Measurements from ENCODE around the gene METTL1. TPM values are rescaled to one million over a fixed set of nuclear protein-coding genes. Genes with fewer than 3 reads are reported as not detected.

The METTL1 gene
- total and polyA plus RNA-seq, 9 of the 15 experiments (the other 6 are each of a cell fraction or from before 2014, with no cell fraction given) = 12.6 to 65.9 (median 39.2) TPM

GRCh38 chr12:57744777-57745484, 27.0 kb downstream of the METTL1 start, which contains the start of gene TSPAN31 (continued):
- peak in 1 of 2 experiments; percentile 75; a peak in 1 of 4 replicates for TF ChIP-seq ZNF639 (CRISPR knock-in tag; conservative IDR thresholded peaks at IDR 0.05 in 1 of 2, IDR thresholded peaks at IDR 0.05 in 1 of 2)
- TF ChIP-seq TAF9B (IDR thresholded peaks at IDR 0.05; ENCODE audit: partially characterized antibody) = no peak
- no peak for TF ChIP-seq ARHGAP35 (IDR thresholded peaks at IDR 0.05; ENCODE audit: partially characterized antibody)
- TF ChIP-seq ZBTB7A (IDR thresholded peaks at IDR 0.05; ENCODE audit: borderline replicate concordance, control insufficient read depth, low read depth, low read length) = peak; percentile 62
- peak; percentile 88; the same call in 1 of the 2 replicates for TF ChIP-seq PHTF2 (CRISPR knock-in tag; IDR thresholded peaks at IDR 0.05)
- TF ChIP-seq CBX2 (IDR thresholded peaks at IDR 0.05; ENCODE audit: insufficient read depth, low read length, poor library complexity, severe bottlenecking) = no peak
- TF ChIP-seq BCOR (IDR thresholded peaks at IDR 0.05) = no peak
- TF ChIP-seq BRCA1 (IDR thresholded peaks at IDR 0.05) = no peak
- no peak for TF ChIP-seq BRCA1 (CRISPR knock-in tag; IDR thresholded peaks at IDR 0.05)
- TF ChIP-seq PATZ1 (CRISPR knock-in tag; IDR thresholded peaks at IDR 0.05; ENCODE audit: borderline replicate concordance) = peak; percentile 70; the same call in 1 of the 2 replicates
- TF ChIP-seq ZNF408 (CRISPR knock-in tag; IDR thresholded peaks at IDR 0.05; ENCODE audit: low read depth) = no peak
- no peak for TF ChIP-seq ZNF407 (IDR thresholded peaks at IDR 0.05; ENCODE audit: low read depth)
- TF ChIP-seq CHD2 (IDR thresholded peaks at IDR 0.05; ENCODE audit: low read depth, low read length) = peak; percentile 56; the same call in 1 of the 2 replicates
- TF ChIP-seq SMARCC2 (IDR thresholded peaks at IDR 0.05; ENCODE audit: low read depth) = no peak
- TF ChIP-seq LEF1 (IDR thresholded peaks at IDR 0.05) = no peak
- 0 out of 4 replicates have a peak, but pooled peaks of 1 of the 2 experiments have one; percentile 31 for TF ChIP-seq TRIM24 (IDR thresholded peaks at IDR 0.05)
- TF ChIP-seq GTF2E2 (tag; IDR thresholded peaks at IDR 0.05) = no peak; the same call in 1 of the 2 replicates

Measured in K562 (cell line).